ENCODE results near the gene TTLL10.

GRCh38 chr1:1219341-1219740 is 45.7 kb downstream of the TTLL10 start:
- TF ChIP-seq CTCF (IDR thresholded peaks at IDR 0.05) (no peak), POLR2A (IDR thresholded peaks at IDR 0.05) (no peak), POLR2AphosphoS5 (IDR thresholded peaks at IDR 0.05; ENCODE audit: insufficient read depth in 1 of 2, low read depth in 1 of 2) (no peak)

Data from vagina (tissue), 2 donors.